CD14-positive monocyte (primary cell): ENCODE data around the gene RRN3. TPM values are rescaled to one million over a fixed set of nuclear protein-coding genes. Genes with fewer than 3 reads are reported as not detected.
"Not testable (repeated sequence)": the region's sequence is repeated elsewhere in the genome, so short reads cannot be mapped to it uniquely, and the experiment has no call there.

Experiments used
- DNase-seq, 3 donors: peaks; one replicate each; pipeline ENCODE4 v3.0.0-alpha.2; 2011 to 2022
- H2AFZ ChIP-seq: 2 replicates; pipeline ENCODE4 v1.6.0; 2012; ENCODE audit warnings: mild to moderate bottlenecking, low read depth, low read length, inconsistent platforms; ENCODE audit not compliant: insufficient read depth, poor library complexity, severe bottlenecking
- H3K27ac ChIP-seq, 2 donors: 1 replicate in 1 of 2; 2 replicates in 1 of 2; pipeline ENCODE4 v1.5.1; 2012 to 2013; ENCODE audit warnings: low read length in 2 of 2, control low read depth in 1 of 2, inconsistent platforms in 1 of 2, low read depth in 1 of 2, mild to moderate bottlenecking in 1 of 2
- H3K27me3 ChIP-seq, 2 donors: one replicate each; pipeline versions ENCODE4 v1.6.0 to v1.6.1; 2011 to 2013; ENCODE audit warnings: low read length in 2 of 2; ENCODE audit not compliant: control insufficient read depth in 2 of 2, insufficient read depth in 2 of 2
- H3K36me3 ChIP-seq, 2 donors: replicated peaks in 1 of 2; 1 replicate in 1 of 2; 2 replicates in 1 of 2; pipeline versions ENCODE4 v1.5.1 to v1.6.1; 2012 to 2013; ENCODE audit warnings: low read length in 2 of 2, control low read depth in 1 of 2, inconsistent platforms in 1 of 2, mild to moderate bottlenecking in 1 of 2; ENCODE audit not compliant: insufficient read depth in 2 of 2, control insufficient read depth in 1 of 2
- H3K4me1 ChIP-seq, 2 donors: 1 replicate in 1 of 2; 2 replicates in 1 of 2; pipeline versions ENCODE4 v1.5.1 to v1.6.1; 2012 to 2013; ENCODE audit warnings: low read length in 2 of 2, control low read depth in 1 of 2, inconsistent platforms in 1 of 2, mild to moderate bottlenecking in 1 of 2, moderate library complexity in 1 of 2; ENCODE audit not compliant: insufficient read depth in 2 of 2, control insufficient read depth in 1 of 2
- H3K4me2 ChIP-seq: replicated peaks from 2 replicates; pipeline ENCODE3; 2012; ENCODE audit warnings: low read length, moderate library complexity, mild to moderate bottlenecking; ENCODE audit not compliant: poor library complexity, severe bottlenecking; ENCODE audit errors: extremely low read depth
- H3K4me3 ChIP-seq, 3 experiments: fragments of 200-600 bp in 1 of 3; sonication (generic) in 1 of 3; replicated peaks in 1 of 3; 1 replicate in 2 of 3; 2 replicates in 1 of 3; pipeline ENCODE4 v1.5.1; 2011 to 2013; ENCODE audit warnings: low read length in 3 of 3, mild to moderate bottlenecking in 3 of 3, control low read depth in 2 of 3, low read depth in 2 of 3, inconsistent platforms in 1 of 3, moderate library complexity in 1 of 3
- H3K79me2 ChIP-seq: 2 replicates; pipeline ENCODE4 v1.6.0; 2012; ENCODE audit warnings: mild to moderate bottlenecking, control low read depth, inconsistent platforms, low read length, moderate library complexity; ENCODE audit not compliant: insufficient read depth
- H3K9ac ChIP-seq: 2 replicates; pipeline ENCODE4 v1.6.0; 2017; ENCODE audit warnings: low read length, mild to moderate bottlenecking; ENCODE audit not compliant: insufficient read depth, poor library complexity, severe bottlenecking
- H3K9me3 ChIP-seq, 2 donors: replicated peaks in 1 of 2; 1 replicate in 1 of 2; 2 replicates in 1 of 2; pipeline versions ENCODE4 v1.5.1 to v1.6.1; 2012 to 2013; ENCODE audit warnings: low read length in 2 of 2, control low read depth in 1 of 2; ENCODE audit not compliant: control insufficient read depth in 1 of 2, insufficient read depth in 1 of 2
- H4K20me1 ChIP-seq: 2 replicates; pipeline ENCODE4 v1.6.0; 2012; ENCODE audit warnings: mild to moderate bottlenecking, low read length, control low read depth, moderate library complexity; ENCODE audit not compliant: insufficient read depth
- H3K27ac Mint-ChIP-seq, 7 donors: one replicate each; pipeline ENCODE4 v1.8.0; 2020; ENCODE audit warnings: mild to moderate bottlenecking in 7 of 7, mixed read lengths in 7 of 7, moderate library complexity in 6 of 7, inconsistent platforms in 2 of 7
- H3K27me3 Mint-ChIP-seq, 3 donors: one replicate each; pipeline ENCODE4 v1.8.0; 2021 to 2022; ENCODE audit warnings: low read depth in 3 of 3, mild to moderate bottlenecking in 3 of 3, mixed read lengths in 3 of 3, moderate library complexity in 3 of 3, inconsistent platforms in 1 of 3
- H3K36me3 Mint-ChIP-seq, 2 donors: one replicate each; pipeline ENCODE4 v1.8.0; 2020; ENCODE audit warnings: mixed read lengths in 2 of 2, inconsistent platforms in 1 of 2, mild to moderate bottlenecking in 1 of 2
- H3K4me1 Mint-ChIP-seq: one replicate; pipeline ENCODE4 v1.8.0; 2020; ENCODE audit warnings: mild to moderate bottlenecking, mixed read lengths
- H3K4me3 Mint-ChIP-seq, 2 donors: one replicate each; pipeline ENCODE4 v1.8.0; 2020; ENCODE audit warnings: mild to moderate bottlenecking in 2 of 2, mixed read lengths in 2 of 2, moderate library complexity in 1 of 2
- H3K9me3 Mint-ChIP-seq, 7 donors: one replicate each; pipeline ENCODE4 v1.8.0; 2020 to 2022; ENCODE audit warnings: mixed read lengths in 7 of 7, mild to moderate bottlenecking in 6 of 7, moderate library complexity in 6 of 7, inconsistent platforms in 2 of 7
- WGBS: methylation state at CpG from one replicate; pipeline ENCODE4 v1.1.5; 2013; ENCODE audit warnings: missing lambda C conversion rate; ENCODE audit not compliant: insufficient coverage; 5-methylcytosine and 5-hydroxymethylcytosine counted together
- intact Hi-C, 2 donors: fragments of 100-400 bp; cut with micrococcal nuclease; formaldehyde crosslinking; loops; one replicate each; pipeline versions ENCODE4 v1.15.0 to v1.15.1; 2023
- polyA plus RNA-seq, 3 donors: library from polyadenylated mRNA; depleted of rRNA in 1 of 3; unstranded in 2 of 3; stranded (reverse) in 1 of 3; fragments of 300-500 nt in 2 of 3; fragments of >200 nt in 1 of 3; fragmentation: Illumina TruSeq in 2 of 3; gene quantifications; 1 replicate in 2 of 3; 2 replicates in 1 of 3; pipeline ENCODE4 v1.2.3, GENCODE V29; 2012 to 2021

RRN3 gene
- polyA plus RNA-seq, 3 donors, result 4.3 to 9.2 (median 9.1) TPM

- H3K4me2 ChIP-seq, DNase-seq, H3K9me3 ChIP-seq, H3K4me1 ChIP-seq, H2AFZ ChIP-seq, H3K4me3 ChIP-seq, H3K4me3 Mint-ChIP-seq, H3K27me3 Mint-ChIP-seq, H3K36me3 ChIP-seq, H3K4me1 Mint-ChIP-seq, H3K27me3 ChIP-seq, H3K27ac ChIP-seq, H3K9ac ChIP-seq, H3K9me3 Mint-ChIP-seq, H4K20me1 ChIP-seq, H3K79me2 ChIP-seq, intact Hi-C loops: not testable (repeated sequence)
- peak overlapping the region in 1 of 7 donors; percentile 61 for H3K27ac Mint-ChIP-seq
- 98% methylated on average over 24 of the region's 51 CpGs for WGBS
- H3K36me3 Mint-ChIP-seq, result peaks cover 8 to 24% of the 10 kb centered on the region in 2 donors
Measured at GRCh38 chr16:15130943-15131700, 37.0 kb upstream of the RRN3 start.

GRCh38 chr16:15130256-15130932, 36.3 kb upstream of the RRN3 start:
- DNase-seq, H2AFZ ChIP-seq, H3K79me2 ChIP-seq, H3K9me3 ChIP-seq, H4K20me1 ChIP-seq, H3K4me3 ChIP-seq, H3K9ac ChIP-seq, H3K4me1 Mint-ChIP-seq, H3K27ac Mint-ChIP-seq, H3K36me3 ChIP-seq, H3K4me2 ChIP-seq, intact Hi-C loops, H3K27me3 ChIP-seq, H3K4me1 ChIP-seq, H3K4me3 Mint-ChIP-seq, H3K27me3 Mint-ChIP-seq, H3K27ac ChIP-seq, H3K9me3 Mint-ChIP-seq: not testable (repeated sequence)
- 94% methylated on average over 12 of the region's 37 CpGs for WGBS
- peaks cover 8 to 24% of the 10 kb centered on the region in 2 donors for H3K36me3 Mint-ChIP-seq

GRCh38 chr16:15127641-15128425, 33.8 kb upstream of the RRN3 start:
- H3K4me3 Mint-ChIP-seq, H3K4me2 ChIP-seq, intact Hi-C loops, H2AFZ ChIP-seq, H3K27ac Mint-ChIP-seq, H3K4me3 ChIP-seq, H4K20me1 ChIP-seq, H3K4me1 ChIP-seq, H3K36me3 ChIP-seq, H3K9ac ChIP-seq, DNase-seq, H3K27ac ChIP-seq, H3K27me3 ChIP-seq, H3K79me2 ChIP-seq, H3K4me1 Mint-ChIP-seq, H3K9me3 Mint-ChIP-seq, H3K27me3 Mint-ChIP-seq, H3K9me3 ChIP-seq: not testable (repeated sequence)
- WGBS, result no CpG with 5 or more reads among the region's 48 CpGs
- peaks cover 4 to 18% of the 10 kb centered on the region in 2 donors for H3K36me3 Mint-ChIP-seq

GRCh38 chr16:15100372-15100987, 6.4 kb upstream of the RRN3 start:
- H3K36me3 Mint-ChIP-seq, H3K4me2 ChIP-seq, H3K4me3 ChIP-seq, H3K79me2 ChIP-seq, H3K27ac Mint-ChIP-seq, H3K27me3 ChIP-seq, H3K36me3 ChIP-seq, H3K27ac ChIP-seq, DNase-seq, H3K4me1 ChIP-seq, H3K9me3 ChIP-seq, H3K4me3 Mint-ChIP-seq, H3K9me3 Mint-ChIP-seq, H4K20me1 ChIP-seq, H2AFZ ChIP-seq, intact Hi-C loops, H3K4me1 Mint-ChIP-seq, H3K9ac ChIP-seq, H3K27me3 Mint-ChIP-seq: not testable (repeated sequence)
- no CpG with 5 or more reads among the region's 5 CpGs for WGBS
